SU-DHL-6 (cell line): ENCODE results near the gene MTCL1.

Source experiments
- H2AFZ ChIP-seq: fragments of 200-600 bp; sonication (generic); 2 replicates; pipeline ENCODE4 v1.6.1; 2014; ENCODE audit warnings: low read depth, mild to moderate bottlenecking, moderate library complexity, mixed read lengths, antibody characterized with exemption, low read length; ENCODE audit not compliant: severe bottlenecking
- H3F3A ChIP-seq: fragments of 200-600 bp; shearing (Covaris generic); 2 replicates; pipeline ENCODE4 v1.6.0; 2016; ENCODE audit warnings: antibody characterized with exemption, mild to moderate bottlenecking; ENCODE audit not compliant: insufficient read depth
- H3K27ac ChIP-seq: fragments of 200-600 bp; sonication (generic); 2 replicates; pipeline ENCODE4 v1.5.1; 2016; ENCODE audit warnings: low read depth, mild to moderate bottlenecking, low read length, moderate library complexity, mixed read lengths
- H3K27me3 ChIP-seq: fragments of 200-600 bp; sonication (generic), shearing (Covaris generic); 2 replicates; pipeline ENCODE4 v1.6.0; 2014; ENCODE audit warnings: mild to moderate bottlenecking, low read length
- H3K36me3 ChIP-seq: fragments of 200-600 bp; sonication (generic); 2 replicates; pipeline ENCODE4 v1.6.1; 2014; ENCODE audit warnings: mild to moderate bottlenecking, low read length, mixed read lengths
- H3K4me2 ChIP-seq: fragments of 300-600, 200-600 bp; shearing (Covaris generic), sonication (generic); 2 replicates; pipeline ENCODE4 v1.6.0; 2014; ENCODE audit warnings: low read length, low read depth, mild to moderate bottlenecking; ENCODE audit not compliant: poor library complexity, severe bottlenecking
- H3K4me3 ChIP-seq: fragments of 200-600 bp; sonication (generic); 2 replicates; pipeline ENCODE4 v1.5.1; 2014; ENCODE audit warnings: antibody characterized with exemption, low read length, mild to moderate bottlenecking, mixed read lengths; ENCODE audit not compliant: insufficient read depth, poor library complexity, severe bottlenecking
- H3K79me2 ChIP-seq: fragments of 200-600 bp; sonication (generic); 2 replicates; pipeline ENCODE4 v1.6.1; 2014; ENCODE audit warnings: mild to moderate bottlenecking, low read length, moderate library complexity; ENCODE audit not compliant: insufficient read depth
- H3K9ac ChIP-seq: fragments of 200-600 bp; sonication (generic); 2 replicates; pipeline ENCODE4 v1.7.0; 2014; ENCODE audit warnings: mild to moderate bottlenecking, low read length
- H3K9me2 ChIP-seq: fragments of 200-600 bp; sonication (generic); replicated peaks from 2 replicates; pipeline ENCODE4 v1.6.1; 2014; ENCODE audit warnings: low read length; ENCODE audit not compliant: insufficient read depth
- H3K9me3 ChIP-seq: fragments of 200-600 bp; sonication (generic); 2 replicates; pipeline ENCODE4 v1.6.1; 2014; ENCODE audit warnings: low read length, mixed read lengths; ENCODE audit not compliant: insufficient read depth
- H4K20me1 ChIP-seq: fragments of 200-600 bp; sonication (generic); 2 replicates; pipeline ENCODE4 v1.6.1; 2014; ENCODE audit warnings: low read depth, mild to moderate bottlenecking, antibody characterized with exemption, low read length, moderate library complexity, mixed read lengths
- CTCF ChIP-seq: fragments of 200-600 bp; sonication (generic); IDR thresholded peaks from one replicate; pipeline ENCODE4 v1.5.1; 2017; ENCODE audit warnings: antibody characterized with exemption, mild to moderate bottlenecking, low read length, moderate library complexity; ENCODE audit not compliant: insufficient read depth, poor library complexity, severe bottlenecking
- EZH2phosphoT487 ChIP-seq: fragments of 200-600 bp; sonication (generic), shearing (Covaris generic); conservative IDR thresholded peaks from 2 replicates; pipeline ENCODE4 v1.6.1; 2018; ENCODE audit warnings: mild to moderate bottlenecking, antibody characterized with exemption, low read length, moderate library complexity, mixed read lengths

Gene MTCL1

GRCh38 chr18:8839281-8839680 lies 133.9 kb downstream of the MTCL1 start:
- no peak overlapping the region for H3K9ac ChIP-seq
- no peaks in the 10 kb centered on the region for H3F3A ChIP-seq
- H3K4me3 ChIP-seq: no peak overlapping the region
- no peak overlapping the region for H2AFZ ChIP-seq
- peaks cover 9% of the 10 kb centered on the region; the same call in 1 of the 2 replicates for H3K9me3 ChIP-seq
- no peak overlapping the region for H3K4me2 ChIP-seq
- no peaks in the 10 kb centered on the region for H3K9me2 ChIP-seq
- TF ChIP-seq CTCF: no peak
- TF ChIP-seq EZH2phosphoT487: no peak
- H3K27ac ChIP-seq: no peak overlapping the region
- H3K36me3 ChIP-seq: no peaks in the 10 kb centered on the region
- H4K20me1 ChIP-seq: no peaks in the 10 kb centered on the region
- no peaks in the 10 kb centered on the region for H3K27me3 ChIP-seq
- no peaks in the 10 kb centered on the region for H3K79me2 ChIP-seq

DNA sequence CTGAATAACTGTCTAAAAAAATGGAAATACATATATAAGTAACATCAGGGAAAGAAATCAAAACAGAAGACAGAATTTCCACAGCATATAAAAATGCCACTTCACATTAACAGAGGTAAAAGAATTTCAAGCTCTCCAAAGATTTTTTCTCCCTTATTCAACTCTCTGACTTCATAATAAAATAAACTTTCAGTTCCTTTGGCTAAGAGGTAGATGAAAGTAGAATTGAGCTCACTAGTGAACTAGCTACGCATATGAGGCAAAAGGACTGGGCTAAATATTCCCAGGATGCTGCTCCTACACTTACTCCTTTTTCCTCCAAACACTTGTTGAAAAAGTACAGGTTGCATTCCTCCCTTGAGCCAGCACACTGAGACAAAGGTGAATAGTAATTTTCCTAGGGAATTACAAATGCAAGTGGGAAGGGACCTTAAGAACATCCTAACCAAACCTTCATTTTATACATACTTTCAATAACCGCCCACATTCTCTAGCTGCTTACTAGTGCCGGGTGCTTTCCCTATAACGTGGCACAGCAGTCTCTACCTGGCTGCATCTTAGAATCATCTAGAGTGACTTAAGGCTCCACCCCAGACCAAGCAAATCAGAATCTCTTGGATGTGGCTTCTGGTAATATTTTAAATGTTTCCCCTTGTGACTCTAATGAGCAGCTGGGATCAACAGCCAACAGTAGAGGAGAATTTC lies 136.6 kb downstream of the MTCL1 start:
- no peak overlapping the region for H3K9ac ChIP-seq
- no peaks in the 10 kb centered on the region for H3K36me3 ChIP-seq
- no peaks in the 10 kb centered on the region for H4K20me1 ChIP-seq
- H2AFZ ChIP-seq: no peak overlapping the region
- H3K4me3 ChIP-seq: no peak overlapping the region
- H3K4me2 ChIP-seq: no peak overlapping the region
- TF ChIP-seq CTCF: no peak
- no peak for TF ChIP-seq EZH2phosphoT487
- H3F3A ChIP-seq: no peaks in the 10 kb centered on the region
- H3K27me3 ChIP-seq: no peaks in the 10 kb centered on the region
- no peak overlapping the region for H3K27ac ChIP-seq
- no peaks in the 10 kb centered on the region for H3K9me2 ChIP-seq
- H3K9me3 ChIP-seq: peaks cover 9% of the 10 kb centered on the region; the same call in 1 of the 2 replicates
- no peaks in the 10 kb centered on the region for H3K79me2 ChIP-seq

- no peak for TF ChIP-seq EZH2phosphoT487
- no peak for TF ChIP-seq CTCF
- Histone ChIP-seq H3K79me2 (no peaks in the 10 kb centered on the region), H3F3A (no peaks in the 10 kb centered on the region), H3K27me3 (no peaks in the 10 kb centered on the region), H3K4me3 (no peak overlapping the region), H2AFZ (no peak overlapping the region), H4K20me1 (no peaks in the 10 kb centered on the region), H3K9me3 (peaks cover 3% of the 10 kb centered on the region; the same call in 1 of the 2 replicates), H3K36me3 (no peaks in the 10 kb centered on the region), H3K9me2 (no peaks in the 10 kb centered on the region), H3K4me2 (no peak overlapping the region), H3K27ac (no peak overlapping the region), H3K9ac (no peak overlapping the region)
Measured at GRCh38 chr18:8842506-8842905, 137.2 kb downstream of the MTCL1 start.
